ENCODE results near the gene POLE2.
A peak's percentile ranks its signal among the peaks of the same experiment; 100 is the strongest.

The POLE2 gene

GRCh38 chr14:49634547-49635334, 53.3 kb downstream of the POLE2 start, which contains the start of gene DNAAF2:
DNAAF2 (minus strand) TSS chr14:49635244; CDS start chr14:49635149, 95 bp downstream.
- peak within 1 kb of the TSS; percentile 97 for H3K27ac ChIP-seq
- peak within 1 kb of the TSS; percentile 82 for H3K4me3 ChIP-seq (ENCODE audit: low read depth, low read length)
- H3K27me3 ChIP-seq (ENCODE audit: control insufficient read depth, insufficient read depth, low read length), result no peaks in the 10 kb centered on the region
- H3K4me2 ChIP-seq (ENCODE audit: low read length), result peak within 1 kb of the TSS; percentile 98
- H3K9ac ChIP-seq, result peak within 1 kb of the TSS; percentile 85
- H3K9me3 ChIP-seq (ENCODE audit: control insufficient read depth, low read length), result no peaks in the 10 kb centered on the region
- TF ChIP-seq, protein P1, sequence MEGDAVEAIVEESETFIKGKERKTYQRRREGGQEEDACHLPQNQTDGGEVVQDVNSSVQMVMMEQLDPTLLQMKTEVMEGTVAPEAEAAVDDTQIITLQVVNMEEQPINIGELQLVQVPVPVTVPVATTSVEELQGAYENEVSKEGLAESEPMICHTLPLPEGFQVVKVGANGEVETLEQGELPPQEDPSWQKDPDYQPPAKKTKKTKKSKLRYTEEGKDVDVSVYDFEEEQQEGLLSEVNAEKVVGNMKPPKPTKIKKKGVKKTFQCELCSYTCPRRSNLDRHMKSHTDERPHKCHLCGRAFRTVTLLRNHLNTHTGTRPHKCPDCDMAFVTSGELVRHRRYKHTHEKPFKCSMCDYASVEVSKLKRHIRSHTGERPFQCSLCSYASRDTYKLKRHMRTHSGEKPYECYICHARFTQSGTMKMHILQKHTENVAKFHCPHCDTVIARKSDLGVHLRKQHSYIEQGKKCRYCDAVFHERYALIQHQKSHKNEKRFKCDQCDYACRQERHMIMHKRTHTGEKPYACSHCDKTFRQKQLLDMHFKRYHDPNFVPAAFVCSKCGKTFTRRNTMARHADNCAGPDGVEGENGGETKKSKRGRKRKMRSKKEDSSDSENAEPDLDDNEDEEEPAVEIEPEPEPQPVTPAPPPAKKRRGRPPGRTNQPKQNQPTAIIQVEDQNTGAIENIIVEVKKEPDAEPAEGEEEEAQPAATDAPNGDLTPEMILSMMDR (IDR thresholded peaks at IDR 0.05), result no peak
- H2AFZ ChIP-seq, result peak within 1 kb of the TSS; percentile 100
- H3K79me2 ChIP-seq, result peaks cover 9% of the 10 kb centered on the region
- H3K36me3 ChIP-seq (ENCODE audit: control insufficient read depth, insufficient read depth, low read length), result no peaks in the 10 kb centered on the region
- peaks cover 3% of the 10 kb centered on the region for H3K4me1 ChIP-seq

DNA sequence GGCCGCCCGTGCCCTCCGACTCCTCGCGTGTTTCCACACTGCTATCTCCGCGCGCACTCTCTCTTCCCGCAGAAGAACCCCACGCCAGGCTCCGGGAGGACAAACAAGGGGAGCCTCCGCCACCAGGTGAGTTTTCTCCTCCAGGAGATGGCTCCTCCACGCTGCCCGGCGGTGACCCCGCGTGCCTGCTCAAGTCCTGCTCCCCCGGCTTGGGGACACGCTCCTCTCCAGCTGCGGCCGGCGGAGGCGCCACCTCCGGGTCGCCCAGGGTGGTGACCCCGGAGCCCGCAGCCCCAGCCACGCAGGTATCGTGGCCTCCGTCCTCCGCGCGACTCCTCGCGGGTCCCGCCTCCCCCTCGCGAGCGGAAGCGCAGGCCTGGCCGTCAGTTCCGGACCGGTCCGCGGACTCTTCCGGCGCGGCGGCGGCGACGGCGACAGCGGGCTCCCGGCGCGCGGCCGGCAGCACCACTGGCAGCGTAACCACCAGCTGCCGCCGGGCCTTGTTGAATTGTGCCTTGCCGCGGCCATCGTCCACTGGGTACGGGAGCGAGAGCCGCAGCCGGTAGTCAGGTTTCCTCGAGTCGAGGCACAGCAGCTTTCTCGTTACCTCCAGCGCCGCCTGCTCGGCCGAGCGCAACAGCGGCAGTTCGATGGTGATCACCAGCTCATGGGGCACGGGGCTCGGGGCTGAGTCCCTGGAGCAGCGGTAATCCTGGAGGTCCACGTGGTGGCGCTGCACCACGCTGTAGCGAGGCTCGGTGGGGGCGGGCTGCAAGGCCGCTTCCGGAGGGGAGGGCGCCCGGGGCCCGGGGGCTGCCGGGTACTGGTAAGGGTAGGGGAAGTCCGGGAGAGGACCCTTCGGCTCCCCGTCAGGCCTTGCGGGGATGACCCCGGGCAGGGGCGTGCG, 54.1 kb downstream of the POLE2 start:
- H3K4me2 ChIP-seq (ENCODE audit: low read length), result peak overlapping the region; percentile 98
- TF ChIP-seq, protein P1 (IDR thresholded peaks at IDR 0.05), result peak; percentile 91
- no peaks in the 10 kb centered on the region for H3K9me3 ChIP-seq (ENCODE audit: control insufficient read depth, low read length)
- peak overlapping the region; percentile 100 for H2AFZ ChIP-seq
- H3K27ac ChIP-seq, result peak overlapping the region; percentile 97
- no peaks in the 10 kb centered on the region for H3K27me3 ChIP-seq (ENCODE audit: control insufficient read depth, insufficient read depth, low read length)
- H3K79me2 ChIP-seq, result peaks cover 6% of the 10 kb centered on the region
- peaks cover 3% of the 10 kb centered on the region for H3K4me1 ChIP-seq
- peak overlapping the region; percentile 85 for H3K9ac ChIP-seq
- H3K4me3 ChIP-seq (ENCODE audit: low read depth, low read length), result peak overlapping the region; percentile 82
- no peaks in the 10 kb centered on the region for H3K36me3 ChIP-seq (ENCODE audit: control insufficient read depth, insufficient read depth, low read length)

DNA sequence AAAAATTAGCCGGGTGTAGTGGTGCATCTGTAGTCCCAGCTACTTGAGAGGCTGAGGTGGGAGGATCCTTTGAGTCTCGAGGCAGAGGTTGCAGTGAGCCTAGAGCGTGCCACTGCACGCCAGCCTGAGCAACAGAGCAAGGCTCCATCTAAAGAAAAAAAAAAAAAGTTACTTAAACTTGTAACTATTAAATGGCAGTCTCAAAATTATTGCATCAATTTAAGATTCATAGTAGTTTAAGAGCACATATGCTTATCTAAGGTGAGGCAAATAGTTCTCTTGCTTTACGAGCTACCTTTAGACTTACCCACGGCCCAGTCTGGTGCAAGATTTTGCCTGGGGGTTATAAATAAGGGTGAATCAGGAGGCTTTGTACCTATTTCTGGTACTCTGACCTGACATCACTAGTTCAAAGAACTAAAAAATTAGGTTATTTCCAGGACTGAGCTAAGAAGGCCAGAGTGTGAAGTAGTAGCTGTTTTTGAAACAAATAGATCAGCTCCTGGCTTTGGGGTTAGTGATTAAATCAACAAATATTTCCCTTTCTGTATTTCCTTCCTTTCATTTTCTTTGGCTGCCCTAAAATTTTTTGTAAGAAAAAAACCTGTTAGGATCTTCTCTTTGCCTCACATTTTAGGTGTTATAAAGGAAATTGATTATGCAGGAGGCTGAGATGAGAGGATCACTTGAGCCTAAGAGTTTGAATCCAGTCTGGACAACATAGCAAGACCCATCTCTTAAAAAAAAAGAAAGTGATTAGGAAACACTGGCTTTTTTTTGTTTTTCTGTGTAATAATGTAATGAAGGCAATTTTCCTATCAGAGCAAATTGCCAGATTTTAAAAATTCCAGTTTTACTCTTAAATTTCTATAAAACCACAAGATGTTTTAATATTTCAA, 63.8 kb downstream of the POLE2 start:
- peak overlapping the region; percentile 8 for H3K27ac ChIP-seq
- H3K9me3 ChIP-seq (ENCODE audit: control insufficient read depth, low read length), result no peaks in the 10 kb centered on the region
- H3K9ac ChIP-seq, result no peak overlapping the region
- TF ChIP-seq, protein P1 (IDR thresholded peaks at IDR 0.05), result no peak
- H2AFZ ChIP-seq, result no peak overlapping the region
- no peaks in the 10 kb centered on the region for H3K27me3 ChIP-seq (ENCODE audit: control insufficient read depth, insufficient read depth, low read length)
- H3K4me3 ChIP-seq (ENCODE audit: low read depth, low read length), result no peak overlapping the region
- no peaks in the 10 kb centered on the region for H3K36me3 ChIP-seq (ENCODE audit: control insufficient read depth, insufficient read depth, low read length)
- peaks cover 9% of the 10 kb centered on the region for H3K79me2 ChIP-seq
- H3K4me2 ChIP-seq (ENCODE audit: low read length), result no peak overlapping the region
- H3K4me1 ChIP-seq, result peaks cover 11% of the 10 kb centered on the region

DNA sequence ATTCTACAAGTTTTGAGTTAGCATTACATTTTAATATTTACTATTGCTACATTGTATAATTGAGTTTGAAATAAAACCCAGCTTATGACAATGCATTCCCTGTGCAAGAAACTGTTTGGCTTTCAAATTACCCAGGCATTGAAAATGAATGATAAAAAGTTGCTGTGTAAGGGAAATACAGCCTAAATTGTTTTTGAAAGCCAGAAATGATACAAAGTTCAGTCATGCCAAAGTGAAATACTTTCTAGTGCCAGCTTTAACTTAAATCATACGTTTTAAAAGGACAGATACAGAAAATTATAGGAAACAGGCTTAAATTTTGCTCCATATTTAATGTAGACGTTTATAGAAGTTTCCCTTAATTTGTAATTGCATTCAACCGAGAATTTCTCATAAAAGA, 64.6 kb downstream of the POLE2 start:
- Histone ChIP-seq H3K27ac (peak overlapping the region; percentile 8), H3K79me2 (peaks cover 9% of the 10 kb centered on the region), H3K9me3 (ENCODE audit: control insufficient read depth, low read length) (no peaks in the 10 kb centered on the region), H2AFZ (no peak overlapping the region), H3K4me1 (peaks cover 11% of the 10 kb centered on the region), H3K4me3 (ENCODE audit: low read depth, low read length) (no peak overlapping the region), H3K4me2 (ENCODE audit: low read length) (peak overlapping the region; percentile 11), H3K9ac (no peak overlapping the region), H3K36me3 (ENCODE audit: control insufficient read depth, insufficient read depth, low read length) (no peaks in the 10 kb centered on the region), H3K27me3 (ENCODE audit: control insufficient read depth, insufficient read depth, low read length) (no peaks in the 10 kb centered on the region)
- TF ChIP-seq, protein P1 (IDR thresholded peaks at IDR 0.05), result no peak
